Osteoblast (primary cell): ENCODE results near the gene TMEM201. TPM values are rescaled to one million over a fixed set of nuclear protein-coding genes. Genes with fewer than 3 reads are reported as not detected.
A peak's percentile ranks its signal among the peaks of the same experiment; 100 is the strongest.

Experiments
- DNase-seq: peaks from one replicate; pipeline ENCODE4 v3.0.0; 2011; ENCODE audit warnings: low spot score, mixed read lengths; ENCODE audit not compliant: insufficient read length; ENCODE audit errors: missing footprints
- H2AFZ ChIP-seq: 2 replicates; pipeline ENCODE4 v1.6.0; 2011; ENCODE audit warnings: mild to moderate bottlenecking, low read length
- H3K27ac ChIP-seq: 2 replicates; pipeline ENCODE4 v1.5.1; 2011; ENCODE audit warnings: mild to moderate bottlenecking, low read depth, low read length, moderate library complexity
- H3K27me3 ChIP-seq: 2 replicates; pipeline ENCODE4 v1.6.0; 2012; ENCODE audit warnings: mild to moderate bottlenecking, control low read depth, inconsistent platforms, low read length, moderate library complexity; ENCODE audit not compliant: insufficient read depth
- H3K36me3 ChIP-seq: 2 replicates; pipeline ENCODE4 v1.5.1; 2011; ENCODE audit warnings: mild to moderate bottlenecking, low read length, control low read depth, moderate library complexity; ENCODE audit not compliant: insufficient read depth
- H3K4me1 ChIP-seq: 2 replicates; pipeline ENCODE4 v1.5.1; 2011; ENCODE audit warnings: mild to moderate bottlenecking, low read length, control low read depth, moderate library complexity; ENCODE audit not compliant: insufficient read depth
- H3K4me2 ChIP-seq: 2 replicates; pipeline ENCODE4 v1.6.0; 2011; ENCODE audit warnings: mild to moderate bottlenecking, low read length; ENCODE audit not compliant: insufficient read depth
- H3K4me3 ChIP-seq: fragments of 200-600 bp; sonication (generic); 3 replicates; pipeline ENCODE4 v1.5.1; 2012; ENCODE audit warnings: mild to moderate bottlenecking, low read length, inconsistent platforms; ENCODE audit not compliant: insufficient read depth
- H3K79me2 ChIP-seq: 2 replicates; pipeline ENCODE4 v1.6.0; 2012; ENCODE audit warnings: mild to moderate bottlenecking, low read length, control low read depth, inconsistent platforms; ENCODE audit not compliant: insufficient read depth
- H3K9me3 ChIP-seq: 2 replicates; pipeline ENCODE4 v1.5.1; 2011; ENCODE audit warnings: low read depth, low read length, control low read depth
- H4K20me1 ChIP-seq: 2 replicates; pipeline ENCODE4 v1.6.0; 2012; ENCODE audit warnings: mild to moderate bottlenecking, low read length, control low read depth; ENCODE audit not compliant: insufficient read depth
- CTCF ChIP-seq: IDR thresholded peaks from 2 replicates; pipeline ENCODE4 v1.5.1; 2011; ENCODE audit warnings: mild to moderate bottlenecking, low read depth, low read length, moderate library complexity; ENCODE audit errors: extremely low read depth
- total RNA-seq: library from RNA; depleted of rRNA; stranded (reverse); fragments of >200 nt; gene quantifications from 2 replicates; pipeline ENCODE4 v1.2.3, GENCODE V29; 2012

TMEM201 gene
- total RNA-seq, 1 donor = 6.2 TPM

GRCh38 chr1:9542430-9542829, 46.3 kb upstream of the TMEM201 start:
- no peak overlapping the region for H3K4me2 ChIP-seq
- no peak overlapping the region for H3K4me3 ChIP-seq
- TF ChIP-seq CTCF = no peak
- peak; percentile 79 for DNase-seq
- H4K20me1 ChIP-seq = peaks cover 21% of the 10 kb centered on the region
- no peak overlapping the region for H3K27ac ChIP-seq
- peaks cover 5% of the 10 kb centered on the region for H3K4me1 ChIP-seq
- H2AFZ ChIP-seq = peak overlapping the region; percentile 0
- H3K79me2 ChIP-seq = peaks cover 68% of the 10 kb centered on the region
- H3K36me3 ChIP-seq = no peaks in the 10 kb centered on the region
- H3K27me3 ChIP-seq = no peaks in the 10 kb centered on the region
- H3K9me3 ChIP-seq = no peaks in the 10 kb centered on the region

DNA sequence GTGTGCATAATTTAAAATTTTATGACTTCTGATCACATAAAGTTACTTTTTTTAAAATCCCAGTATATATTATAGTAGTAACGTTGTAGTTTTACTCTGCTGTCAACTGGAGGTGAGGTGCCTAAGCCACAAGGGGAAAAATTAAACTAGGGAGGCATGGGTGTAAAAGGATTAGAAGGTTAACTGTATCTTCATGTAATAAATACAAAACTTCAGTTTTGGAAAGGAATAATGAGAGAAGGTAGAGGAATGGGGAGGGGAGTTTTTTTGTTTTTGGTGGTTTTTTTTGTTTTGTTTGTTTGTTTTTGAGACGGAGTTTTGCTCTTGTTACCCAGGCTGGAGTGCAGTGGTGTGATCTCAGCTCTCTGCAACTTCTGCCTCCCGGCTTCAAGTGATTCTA, 43.8 kb upstream of the TMEM201 start:
- DNase-seq = no peak
- Histone ChIP-seq H3K79me2 (peaks cover 88% of the 10 kb centered on the region), H3K36me3 (no peaks in the 10 kb centered on the region), H3K4me1 (peaks cover 5% of the 10 kb centered on the region), H3K9me3 (no peaks in the 10 kb centered on the region), H3K4me2 (no peak overlapping the region), H3K27me3 (no peaks in the 10 kb centered on the region), H3K4me3 (no peak overlapping the region), H4K20me1 (peaks cover 28% of the 10 kb centered on the region), H2AFZ (no peak overlapping the region), H3K27ac (no peak overlapping the region)
- no peak for TF ChIP-seq CTCF

GRCh38 chr1:9549955-9550546, 38.7 kb upstream of the TMEM201 start:
- TF ChIP-seq CTCF = no peak
- peaks cover 28% of the 10 kb centered on the region for H4K20me1 ChIP-seq
- H3K79me2 ChIP-seq = peaks cover 71% of the 10 kb centered on the region
- peaks cover 9% of the 10 kb centered on the region for H3K36me3 ChIP-seq
- H3K4me1 ChIP-seq = no peaks in the 10 kb centered on the region
- H3K9me3 ChIP-seq = no peaks in the 10 kb centered on the region
- no peak overlapping the region for H3K4me3 ChIP-seq
- H2AFZ ChIP-seq = no peak overlapping the region
- no peaks in the 10 kb centered on the region for H3K27me3 ChIP-seq
- DNase-seq = no peak
- no peak overlapping the region for H3K27ac ChIP-seq
- H3K4me2 ChIP-seq = no peak overlapping the region

DNA sequence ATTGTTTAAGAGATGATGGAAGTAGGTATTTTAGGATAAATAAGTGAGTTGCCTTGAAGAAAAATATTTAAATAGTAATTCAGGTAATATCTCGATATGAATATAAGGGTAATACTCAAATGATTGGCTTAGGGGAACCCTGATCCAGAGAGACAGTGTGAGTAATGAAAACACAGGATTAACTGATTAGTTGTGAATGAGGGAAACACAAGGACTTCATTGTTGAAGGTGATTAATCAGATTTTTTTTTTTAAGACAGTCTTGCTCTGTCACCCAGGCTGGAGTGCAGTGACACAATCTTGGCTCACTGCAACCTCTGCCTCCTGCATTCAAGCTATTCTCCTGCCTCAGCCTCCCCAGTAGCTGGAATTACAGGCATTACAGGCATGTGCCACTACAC, 36.7 kb upstream of the TMEM201 start:
- H3K9me3 ChIP-seq = no peaks in the 10 kb centered on the region
- no peak overlapping the region for H3K27ac ChIP-seq
- no peaks in the 10 kb centered on the region for H3K27me3 ChIP-seq
- TF ChIP-seq CTCF = no peak
- H2AFZ ChIP-seq = no peak overlapping the region
- no peak for DNase-seq
- peaks cover 27% of the 10 kb centered on the region for H4K20me1 ChIP-seq
- peaks cover 59% of the 10 kb centered on the region for H3K79me2 ChIP-seq
- H3K4me1 ChIP-seq = peaks cover 5% of the 10 kb centered on the region
- H3K36me3 ChIP-seq = peaks cover 16% of the 10 kb centered on the region
- H3K4me2 ChIP-seq = no peak overlapping the region
- no peak overlapping the region for H3K4me3 ChIP-seq
